Karpas-422 (cell line): ENCODE data around the gene HRH2. TPM values are rescaled to one million over a fixed set of nuclear protein-coding genes. Genes with fewer than 3 reads are reported as not detected.

Experiments used
- DNase-seq: peaks from one replicate; pipeline ENCODE4 v3.0.0-alpha.2; 2015
- H2AFZ ChIP-seq: fragments of 200-600 bp; sonication (generic); 2 replicates; pipeline ENCODE4 v1.6.1; 2014; ENCODE audit warnings: antibody characterized with exemption, low read length, mixed read lengths
- H3K27ac ChIP-seq: fragments of 200-600 bp; sonication (generic); 2 replicates; pipeline ENCODE4 v1.5.1; 2014; ENCODE audit warnings: mild to moderate bottlenecking, low read length, moderate library complexity
- H3K27me3 ChIP-seq: fragments of 200-600 bp; sonication (generic); 2 replicates; pipeline ENCODE4 v1.6.1; 2014; ENCODE audit warnings: low read length, mixed read lengths
- H3K36me3 ChIP-seq: fragments of 200-600 bp; sonication (generic); 2 replicates; pipeline ENCODE4 v1.6.1; 2014; ENCODE audit warnings: low read length, mixed read lengths; ENCODE audit not compliant: insufficient read depth
- H3K4me1 ChIP-seq: fragments of 200-600 bp; sonication (generic); 2 replicates; pipeline ENCODE4 v1.6.1; 2014; ENCODE audit warnings: mild to moderate bottlenecking, low read length, mixed read lengths
- H3K4me2 ChIP-seq: fragments of 200-600 bp; sonication (generic); 2 replicates; pipeline ENCODE4 v1.6.1; 2014; ENCODE audit warnings: low read length, low read depth, mild to moderate bottlenecking; ENCODE audit not compliant: poor library complexity, severe bottlenecking
- H3K4me3 ChIP-seq: fragments of 200-600 bp; sonication (generic); 2 replicates; pipeline ENCODE4 v1.5.1; 2014; ENCODE audit warnings: mild to moderate bottlenecking, antibody characterized with exemption, low read length, mixed read lengths
- H3K79me2 ChIP-seq: fragments of 200-600 bp; sonication (generic); 2 replicates; pipeline ENCODE4 v1.6.1; 2014; ENCODE audit warnings: mild to moderate bottlenecking, low read length, mixed read lengths
- H3K9ac ChIP-seq: fragments of 200-600 bp; sonication (generic); 2 replicates; pipeline ENCODE4 v1.6.0; 2014; ENCODE audit warnings: low read length
- H3K9me2 ChIP-seq: fragments of 200-600 bp; sonication (generic), shearing (Covaris generic); replicated peaks from 2 replicates; pipeline ENCODE4 v1.6.0; 2014; ENCODE audit warnings: mild to moderate bottlenecking, low read length, moderate library complexity; ENCODE audit not compliant: insufficient read depth
- H3K9me3 ChIP-seq: fragments of 300-700, 200-600 bp; sonication (generic); 2 replicates; pipeline ENCODE4 v1.6.1; 2014; ENCODE audit warnings: low read length, mixed read lengths
- H4K20me1 ChIP-seq: fragments of 200-600 bp; sonication (generic); 2 replicates; pipeline ENCODE4 v1.6.1; 2014; ENCODE audit warnings: mild to moderate bottlenecking, antibody characterized with exemption, low read length, low read depth; ENCODE audit not compliant: insufficient read depth
- total RNA-seq: library from RNA; depleted of rRNA; stranded (reverse); fragments of >200 nt; shearing (Covaris generic); gene quantifications from 2 replicates; pipeline ENCODE4 v1.2.3, GENCODE V29; 2014; ENCODE audit warnings: low replicate concordance

The HRH2 gene
- total RNA-seq, 1 experiment from 2014 or later = not detected

DNA sequence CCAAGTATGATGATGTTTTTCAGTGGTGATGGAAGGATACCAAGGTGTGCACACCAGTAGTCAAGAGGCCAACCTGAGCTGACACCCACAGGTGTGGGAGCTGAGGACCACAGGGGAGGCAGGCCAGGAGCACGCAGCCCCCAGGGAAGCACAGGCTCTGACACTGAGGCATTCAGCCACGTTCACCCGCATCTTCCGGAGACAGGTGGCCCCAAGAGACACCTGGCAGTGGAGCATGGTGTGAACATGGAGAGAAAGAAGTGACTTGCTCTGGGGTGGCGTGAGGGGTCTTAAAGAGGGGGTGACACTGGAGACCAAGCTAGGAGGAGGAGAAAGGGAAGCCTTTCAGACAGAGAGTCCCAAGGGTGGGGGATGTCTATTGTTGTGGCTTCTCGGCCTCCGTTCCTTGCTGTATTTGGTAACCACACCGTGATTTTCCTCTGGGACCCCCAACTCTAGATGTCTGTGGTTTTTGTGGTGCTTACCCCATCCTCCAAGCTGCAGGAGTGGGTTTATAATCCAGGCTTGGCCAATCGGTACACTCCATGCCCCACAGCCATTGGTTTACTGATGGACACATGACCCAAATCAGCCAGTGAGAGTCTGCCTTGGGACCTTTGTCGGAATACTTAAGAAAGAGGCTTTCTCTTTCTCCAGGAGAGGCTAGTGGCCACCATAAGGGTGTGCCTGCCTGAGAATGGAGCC is 84.6 kb downstream of the HRH2 start:
- no peak overlapping the region for H2AFZ ChIP-seq
- H3K9me2 ChIP-seq = no peaks in the 10 kb centered on the region
- no peaks in the 10 kb centered on the region for H4K20me1 ChIP-seq
- no peak for DNase-seq
- H3K27me3 ChIP-seq = no peaks in the 10 kb centered on the region
- H3K4me2 ChIP-seq = no peak overlapping the region
- H3K9me3 ChIP-seq = no peaks in the 10 kb centered on the region
- H3K4me3 ChIP-seq = no peak overlapping the region
- no peak overlapping the region for H3K9ac ChIP-seq
- H3K79me2 ChIP-seq = no peaks in the 10 kb centered on the region
- H3K36me3 ChIP-seq = no peaks in the 10 kb centered on the region
- H3K27ac ChIP-seq = no peak overlapping the region
- no peaks in the 10 kb centered on the region for H3K4me1 ChIP-seq

DNA sequence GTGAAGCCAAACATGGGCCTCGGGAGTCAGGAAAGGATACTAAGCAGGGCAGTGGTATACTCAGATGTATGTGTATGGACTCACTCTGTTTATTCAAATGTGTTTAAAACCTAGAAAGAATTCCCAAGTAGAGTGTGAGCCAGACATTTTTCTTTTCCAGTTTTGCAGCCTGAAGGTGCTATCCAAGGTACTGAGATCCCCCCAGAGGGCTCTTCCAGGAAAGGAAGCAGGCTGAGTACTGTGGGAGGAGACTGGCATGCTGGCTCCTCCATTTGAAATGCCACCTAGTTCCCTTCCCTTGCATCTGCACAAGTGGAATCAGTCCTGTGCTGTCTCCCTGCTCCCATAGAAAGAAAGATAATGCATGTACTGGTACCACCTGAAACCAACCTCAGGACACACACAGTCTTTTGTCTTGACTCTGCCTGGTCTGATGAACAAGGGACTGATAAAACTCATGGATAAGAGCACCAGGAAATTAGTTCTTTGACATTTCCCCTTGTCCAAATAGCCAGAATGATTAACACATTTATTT is 85.9 kb downstream of the HRH2 start:
- Histone ChIP-seq H3K4me2 (no peak overlapping the region), H3K9me3 (no peaks in the 10 kb centered on the region), H3K4me1 (no peaks in the 10 kb centered on the region), H3K27ac (no peak overlapping the region), H3K4me3 (no peak overlapping the region), H3K27me3 (no peaks in the 10 kb centered on the region), H4K20me1 (no peaks in the 10 kb centered on the region), H3K9ac (no peak overlapping the region), H2AFZ (no peak overlapping the region), H3K79me2 (no peaks in the 10 kb centered on the region), H3K9me2 (no peaks in the 10 kb centered on the region), H3K36me3 (no peaks in the 10 kb centered on the region)
- no peak for DNase-seq

DNA sequence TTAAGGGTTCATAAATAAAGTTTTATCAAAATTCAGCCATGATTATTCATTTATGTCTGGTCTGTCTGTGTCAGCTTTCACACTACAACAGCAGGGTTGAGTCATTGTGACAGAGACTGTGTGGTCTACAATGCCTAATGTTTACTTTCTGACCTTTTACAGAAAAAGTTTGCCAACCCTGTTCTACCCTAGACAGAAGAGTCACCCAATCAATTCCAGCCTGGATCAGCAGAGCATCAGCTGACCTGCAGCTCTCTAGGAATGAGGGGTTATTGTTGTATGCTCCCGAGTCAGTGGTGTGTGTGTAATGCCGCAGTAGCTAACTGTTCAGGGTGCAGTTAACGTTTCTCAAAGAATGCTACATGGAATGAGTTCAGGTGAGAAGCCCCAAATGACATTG is 87.3 kb downstream of the HRH2 start:
- no peaks in the 10 kb centered on the region for H3K27me3 ChIP-seq
- no peak overlapping the region for H3K9ac ChIP-seq
- no peak overlapping the region for H3K27ac ChIP-seq
- no peak for DNase-seq
- H3K4me3 ChIP-seq = no peak overlapping the region
- H3K36me3 ChIP-seq = no peaks in the 10 kb centered on the region
- no peak overlapping the region for H2AFZ ChIP-seq
- no peaks in the 10 kb centered on the region for H3K79me2 ChIP-seq
- H3K9me3 ChIP-seq = no peaks in the 10 kb centered on the region
- no peaks in the 10 kb centered on the region for H3K9me2 ChIP-seq
- H3K4me1 ChIP-seq = no peaks in the 10 kb centered on the region
- no peaks in the 10 kb centered on the region for H4K20me1 ChIP-seq
- H3K4me2 ChIP-seq = no peak overlapping the region

DNA sequence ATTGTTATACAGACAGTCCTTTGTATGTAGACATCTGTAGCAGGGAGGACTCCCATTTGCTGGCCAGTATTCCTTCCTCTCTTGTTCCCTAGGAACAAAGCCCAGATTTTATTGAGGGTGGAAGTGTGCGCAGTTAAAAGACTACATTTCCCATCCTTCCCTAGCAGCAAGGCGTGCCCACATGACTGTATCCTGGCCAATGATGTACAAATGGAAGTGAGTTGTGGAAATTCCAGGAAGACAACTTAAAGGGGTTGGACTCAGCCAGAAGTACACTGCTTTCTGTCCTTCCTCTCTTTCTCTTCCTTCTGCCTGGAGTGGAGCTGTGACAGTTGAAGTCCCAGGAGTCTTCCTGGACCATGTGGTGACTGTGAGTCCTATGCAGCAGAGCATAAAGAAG is 89.0 kb downstream of the HRH2 start:
- Histone ChIP-seq H3K9ac (no peak overlapping the region), H3K36me3 (no peaks in the 10 kb centered on the region), H3K27ac (no peak overlapping the region), H3K4me3 (no peak overlapping the region), H4K20me1 (no peaks in the 10 kb centered on the region), H3K4me1 (no peaks in the 10 kb centered on the region), H2AFZ (no peak overlapping the region), H3K27me3 (no peaks in the 10 kb centered on the region), H3K9me3 (no peaks in the 10 kb centered on the region), H3K79me2 (no peaks in the 10 kb centered on the region), H3K4me2 (no peak overlapping the region), H3K9me2 (no peaks in the 10 kb centered on the region)
- DNase-seq = no peak

DNA sequence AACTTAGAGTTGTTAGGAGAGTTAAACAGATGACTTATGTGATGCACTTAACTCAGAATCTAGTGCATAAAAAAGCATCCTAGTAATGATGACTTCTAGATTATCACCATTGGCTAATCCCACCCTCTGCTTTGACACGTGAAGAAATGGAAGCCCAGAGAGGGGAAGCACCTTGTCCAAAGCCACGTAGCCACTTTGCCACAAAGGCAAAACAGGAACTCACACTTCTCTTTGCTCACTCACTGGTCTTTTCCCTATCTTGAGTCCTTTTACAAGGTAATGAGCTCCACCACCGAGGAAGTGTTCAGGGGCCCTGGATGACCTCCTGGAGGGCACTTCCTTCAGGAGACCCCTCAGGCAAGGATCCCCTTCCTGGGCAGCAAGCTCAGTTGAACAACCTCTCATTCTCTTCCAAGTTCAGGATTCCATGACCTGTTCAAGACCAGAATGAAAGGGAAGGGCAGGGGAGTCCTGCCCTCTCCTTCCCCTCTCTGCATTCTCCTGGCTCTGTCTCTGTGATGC is 89.7 kb downstream of the HRH2 start:
- no peaks in the 10 kb centered on the region for H3K4me1 ChIP-seq
- no peak overlapping the region for H3K4me2 ChIP-seq
- H3K27ac ChIP-seq = no peak overlapping the region
- no peaks in the 10 kb centered on the region for H3K36me3 ChIP-seq
- no peaks in the 10 kb centered on the region for H3K79me2 ChIP-seq
- H3K27me3 ChIP-seq = no peaks in the 10 kb centered on the region
- no peaks in the 10 kb centered on the region for H3K9me3 ChIP-seq
- H2AFZ ChIP-seq = no peak overlapping the region
- no peaks in the 10 kb centered on the region for H3K9me2 ChIP-seq
- DNase-seq = no peak
- H3K9ac ChIP-seq = no peak overlapping the region
- H3K4me3 ChIP-seq = no peak overlapping the region
- H4K20me1 ChIP-seq = no peaks in the 10 kb centered on the region

DNA sequence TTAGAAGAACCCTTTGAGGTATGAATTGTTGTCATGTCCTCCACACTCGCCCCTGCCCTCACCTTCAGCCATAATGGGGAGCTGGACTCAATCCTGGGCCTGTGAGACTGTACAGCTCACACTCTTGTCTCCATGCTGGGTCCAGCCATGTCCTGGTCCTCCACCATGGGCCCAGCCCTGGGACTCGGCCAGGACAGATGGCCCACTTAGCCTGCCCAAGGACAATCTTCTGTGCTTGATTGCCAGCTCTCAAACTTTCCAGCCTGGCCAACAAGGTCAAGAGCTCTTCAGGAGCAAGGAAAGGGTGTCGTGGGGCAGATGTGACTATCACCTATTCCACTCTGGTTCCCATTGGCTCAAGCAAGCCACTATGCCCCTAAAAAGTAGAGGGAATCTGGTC is 90.8 kb downstream of the HRH2 start:
- Histone ChIP-seq H3K4me2 (no peak overlapping the region), H3K36me3 (no peaks in the 10 kb centered on the region), H3K4me1 (no peaks in the 10 kb centered on the region), H2AFZ (no peak overlapping the region), H3K27me3 (no peaks in the 10 kb centered on the region), H3K4me3 (no peak overlapping the region), H3K27ac (no peak overlapping the region), H3K9ac (no peak overlapping the region), H3K9me2 (no peaks in the 10 kb centered on the region), H3K79me2 (no peaks in the 10 kb centered on the region), H4K20me1 (no peaks in the 10 kb centered on the region), H3K9me3 (no peaks in the 10 kb centered on the region)
- no peak for DNase-seq

DNA sequence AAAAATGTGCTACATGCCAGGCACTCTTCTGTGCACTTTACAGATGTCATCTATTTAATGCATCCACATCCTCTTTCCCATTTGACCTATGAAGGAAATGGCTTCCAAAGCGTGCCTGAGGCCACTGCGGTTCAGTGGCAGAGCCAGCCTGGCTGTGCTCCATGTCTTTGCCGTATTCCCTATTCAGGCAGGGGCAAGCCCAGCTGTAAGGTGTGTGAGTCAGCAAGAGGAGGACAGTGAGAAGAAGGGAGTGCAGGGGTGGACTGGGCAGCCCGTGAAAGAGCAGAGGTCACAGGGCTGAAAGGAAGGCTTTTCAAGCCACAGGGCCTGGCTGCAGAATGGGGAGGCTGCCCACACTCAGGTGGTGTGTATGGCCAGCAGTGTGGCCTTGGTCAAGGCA is 91.7 kb downstream of the HRH2 start:
- H3K4me1 ChIP-seq = no peaks in the 10 kb centered on the region
- H4K20me1 ChIP-seq = no peaks in the 10 kb centered on the region
- no peak for DNase-seq

DNA sequence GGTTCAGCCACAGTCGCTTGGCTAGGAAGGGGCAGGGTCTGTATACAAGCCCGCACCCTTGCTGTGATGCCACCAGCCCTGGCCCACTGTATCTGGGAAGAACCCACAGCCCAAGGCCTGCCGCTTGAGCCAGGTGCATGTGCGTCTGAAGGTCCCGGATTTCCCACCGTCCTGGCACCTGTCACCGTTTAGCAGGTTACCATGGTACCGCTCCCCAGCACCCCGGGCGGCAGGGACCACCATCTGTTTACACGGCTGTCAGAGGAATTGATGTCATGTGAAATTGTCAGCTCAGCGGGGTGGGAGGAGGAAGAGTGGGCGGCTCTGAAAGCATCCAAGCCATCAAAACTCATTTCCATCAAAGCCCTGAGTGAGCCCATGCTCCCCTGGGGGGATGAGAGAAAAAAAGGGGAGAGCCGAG is 92.7 kb downstream of the HRH2 start:
- no peaks in the 10 kb centered on the region for H3K79me2 ChIP-seq
- no peaks in the 10 kb centered on the region for H3K9me2 ChIP-seq
- no peaks in the 10 kb centered on the region for H3K4me1 ChIP-seq
- H3K36me3 ChIP-seq = no peaks in the 10 kb centered on the region
- no peaks in the 10 kb centered on the region for H3K27me3 ChIP-seq
- DNase-seq = no peak
- H3K9me3 ChIP-seq = no peaks in the 10 kb centered on the region
- H3K4me3 ChIP-seq = no peak overlapping the region
- H3K9ac ChIP-seq = no peak overlapping the region
- no peak overlapping the region for H3K27ac ChIP-seq
- H2AFZ ChIP-seq = no peak overlapping the region
- no peaks in the 10 kb centered on the region for H4K20me1 ChIP-seq
- no peak overlapping the region for H3K4me2 ChIP-seq

More for the DNA sequence above, 91.7 kb downstream of the HRH2 start:
- Histone ChIP-seq H3K9me3 (no peaks in the 10 kb centered on the region), H3K4me2 (no peak overlapping the region), H2AFZ (no peak overlapping the region), H3K27ac (no peak overlapping the region), H3K9ac (no peak overlapping the region), H3K4me3 (no peak overlapping the region), H3K79me2 (no peaks in the 10 kb centered on the region), H3K9me2 (no peaks in the 10 kb centered on the region), H3K36me3 (no peaks in the 10 kb centered on the region), H3K27me3 (no peaks in the 10 kb centered on the region)
